CD4-positive, alpha-beta T cell treated with Interleukin-17A for 1 hour (primary cell): ENCODE data around the gene RNF8.
"Not testable (repeated sequence)": the region's sequence is repeated elsewhere in the genome, so short reads cannot be mapped to it uniquely, and the experiment has no call there.

Source experiments
- DNase-seq: peaks from one replicate; pipeline ENCODE4 v3.0.0-alpha.2; 2020

The RNF8 gene

DNA sequence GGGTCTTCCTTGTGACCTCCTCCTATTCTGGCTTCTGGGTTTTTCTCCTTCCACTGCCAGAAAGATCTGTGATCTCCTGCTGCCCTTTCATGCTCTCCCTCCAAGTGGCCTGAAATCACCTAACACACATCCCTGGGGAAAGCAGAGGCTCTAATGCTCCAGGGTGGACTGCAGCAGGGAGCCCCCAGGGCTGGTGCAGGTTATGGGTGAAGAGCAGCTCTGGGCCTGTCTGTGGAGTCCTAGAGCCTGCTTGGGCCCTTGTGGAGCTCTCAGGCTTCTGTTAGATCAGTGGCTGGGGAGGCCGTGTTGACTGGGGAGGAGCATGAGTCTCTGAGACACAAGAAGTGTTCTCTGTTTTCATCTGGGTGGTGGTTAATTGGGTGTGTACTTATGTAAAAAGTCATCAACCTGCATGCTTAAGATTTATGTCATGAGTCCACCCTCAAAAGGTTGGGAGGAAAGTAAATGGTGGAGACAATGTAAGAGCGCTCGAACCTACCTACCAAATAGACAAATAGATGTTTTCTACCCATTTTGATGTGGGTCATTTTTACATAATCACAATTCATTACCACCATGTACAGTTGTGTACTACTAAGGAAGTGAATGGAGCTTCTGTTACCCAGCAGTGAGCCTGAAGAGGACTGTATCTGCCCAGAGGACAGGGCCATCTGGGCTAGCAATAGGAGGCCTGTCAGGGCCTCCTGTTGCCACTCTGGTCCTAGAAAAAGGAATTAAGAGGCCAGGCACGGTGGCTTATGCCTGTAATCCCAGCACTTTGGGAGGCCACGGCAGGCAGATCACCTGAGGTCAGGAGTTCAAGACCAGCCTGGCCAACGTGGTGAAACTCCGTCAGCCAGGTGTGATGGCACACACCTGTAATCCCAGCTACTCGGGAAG is 32.0 kb upstream of the RNF8 start:
- DNase-seq, result no peak

DNA sequence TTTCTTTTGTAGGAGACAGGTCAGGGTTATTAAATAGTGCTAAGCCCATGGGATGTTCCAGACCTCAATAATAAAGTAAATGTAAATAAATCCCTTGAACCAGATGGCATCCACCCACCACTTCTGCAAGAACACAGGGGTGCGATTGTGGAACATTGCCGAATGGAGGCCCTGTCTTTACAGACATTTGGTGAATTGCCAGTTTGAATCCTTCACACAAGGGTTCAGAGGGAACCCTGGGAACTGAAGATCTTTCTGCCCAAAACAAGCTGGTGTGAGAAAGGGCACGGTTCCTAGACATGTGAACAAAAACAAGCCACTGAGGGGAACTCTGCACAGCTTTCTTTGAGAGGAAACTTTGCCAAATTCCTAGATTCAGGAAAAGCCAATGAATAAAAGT is 30.2 kb upstream of the RNF8 start:
- DNase-seq, result no peak

DNA sequence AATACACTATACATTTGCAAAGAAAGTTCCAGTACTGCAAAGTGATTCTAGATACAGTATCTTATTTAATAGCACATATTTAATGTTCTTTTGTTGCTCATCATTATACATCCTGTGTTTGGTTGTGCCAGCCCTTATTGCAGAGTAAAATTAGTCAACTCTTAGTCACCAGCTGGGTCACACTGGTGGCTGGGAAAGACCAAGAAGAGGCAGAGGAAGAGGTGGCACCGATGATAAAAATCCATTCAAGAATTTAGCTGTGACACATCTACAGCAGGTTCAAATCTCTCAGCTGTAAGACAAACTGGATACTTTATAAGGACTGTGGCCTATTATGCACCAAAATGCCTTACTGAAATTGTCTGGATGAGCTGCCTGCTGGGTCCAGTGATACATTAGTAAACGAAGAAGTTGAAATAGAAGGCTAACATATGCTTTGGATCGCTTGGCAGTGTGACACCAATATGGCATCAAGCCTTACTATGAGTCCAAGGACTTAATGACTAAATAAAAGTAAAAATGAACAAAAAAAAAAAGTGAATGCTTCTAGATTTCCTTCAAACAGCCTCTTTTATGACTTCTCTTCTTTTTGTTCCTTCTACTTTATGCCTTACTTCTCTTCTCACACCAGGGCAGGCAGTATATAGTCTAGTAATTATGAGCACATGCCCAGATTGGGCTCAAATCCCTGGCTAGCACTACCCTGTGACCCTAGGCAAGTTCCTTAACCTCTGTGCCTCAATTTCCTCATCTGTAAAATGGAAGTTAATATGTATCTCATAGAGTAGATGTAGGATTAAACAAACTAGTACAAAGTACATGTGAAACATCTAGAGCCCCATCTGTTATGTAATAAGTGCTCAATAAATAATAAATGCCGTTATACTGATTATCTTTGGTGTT is 29.4 kb upstream of the RNF8 start:
- no peak for DNase-seq

DNA sequence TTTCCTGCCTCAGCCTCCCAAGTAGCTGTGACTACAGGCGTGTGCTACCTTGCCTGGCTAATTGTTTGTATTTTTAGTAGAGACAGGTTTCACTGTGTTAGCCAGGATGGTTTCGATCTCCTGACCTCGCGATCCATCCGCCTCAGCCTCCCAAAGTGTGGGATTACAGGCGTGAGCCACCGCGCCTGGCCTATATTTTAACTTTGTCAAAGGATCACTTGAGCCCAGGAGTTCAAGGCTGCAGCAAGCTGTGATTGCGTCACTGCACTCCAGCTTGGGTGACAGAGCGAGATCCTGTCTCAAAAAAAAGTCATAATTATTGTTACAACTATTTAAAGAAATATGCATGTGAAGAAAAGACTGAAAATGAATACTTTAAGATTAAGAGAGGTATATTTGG is 23.4 kb upstream of the RNF8 start:
- DNase-seq, result not testable (repeated sequence)

DNA sequence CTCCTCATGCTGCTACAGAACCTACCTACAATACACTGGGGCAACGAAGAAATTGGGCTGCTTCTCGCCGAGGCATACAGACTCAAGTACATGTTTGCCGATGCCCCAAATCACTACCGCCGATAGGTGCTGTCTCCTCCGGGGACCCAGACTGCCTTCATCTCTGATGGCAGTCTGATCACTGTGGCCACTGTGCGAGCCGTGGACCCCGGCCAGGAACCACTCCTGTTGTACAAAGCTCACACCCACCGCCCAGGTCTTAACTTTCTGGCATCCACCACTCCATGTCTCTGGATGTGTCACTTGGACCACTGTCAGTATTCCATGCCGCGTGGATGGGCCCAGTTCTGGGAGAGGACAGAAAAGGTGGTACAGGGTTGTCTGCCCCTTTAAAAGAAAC is 22.7 kb upstream of the RNF8 start:
- DNase-seq, result no peak

DNA sequence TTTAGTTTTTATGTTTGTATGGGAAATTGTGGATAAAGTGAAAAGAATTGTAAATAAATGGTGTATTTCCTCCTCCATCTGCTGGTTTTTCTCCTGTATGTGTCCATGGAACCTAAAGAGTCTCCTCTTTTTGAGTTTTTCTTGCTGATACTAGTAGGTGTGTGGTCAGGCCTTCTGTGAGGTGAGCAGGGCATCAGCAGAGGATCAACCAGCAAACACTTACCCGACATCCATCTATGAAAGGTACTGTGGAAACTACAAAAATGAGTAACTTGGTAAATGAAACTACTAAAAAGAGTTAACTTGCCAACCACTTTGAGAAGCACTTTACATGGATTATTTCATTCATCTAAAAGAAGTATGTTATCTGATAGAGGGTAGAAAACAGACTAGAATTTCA is 20.9 kb upstream of the RNF8 start:
- DNase-seq, result no peak

DNA sequence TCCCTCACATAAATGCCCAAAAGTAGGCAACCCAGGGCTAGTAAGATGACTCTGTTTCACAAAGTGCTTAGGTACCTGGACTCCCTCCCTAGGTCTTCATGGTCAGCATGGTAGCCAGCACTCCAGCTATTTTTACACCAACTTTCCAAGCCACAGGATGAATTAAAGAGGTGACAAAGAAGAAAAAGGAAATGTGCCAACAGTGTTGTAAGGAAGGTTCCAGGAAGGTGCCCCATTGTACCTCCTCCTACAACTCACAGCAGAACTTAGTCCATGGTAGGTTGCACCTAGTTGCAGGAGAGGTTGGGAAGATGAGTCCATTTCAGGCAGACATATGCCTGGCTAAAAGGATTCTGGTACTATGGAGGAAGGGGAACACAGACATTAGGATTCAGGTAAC is 19.7 kb upstream of the RNF8 start:
- DNase-seq, result no peak

DNA sequence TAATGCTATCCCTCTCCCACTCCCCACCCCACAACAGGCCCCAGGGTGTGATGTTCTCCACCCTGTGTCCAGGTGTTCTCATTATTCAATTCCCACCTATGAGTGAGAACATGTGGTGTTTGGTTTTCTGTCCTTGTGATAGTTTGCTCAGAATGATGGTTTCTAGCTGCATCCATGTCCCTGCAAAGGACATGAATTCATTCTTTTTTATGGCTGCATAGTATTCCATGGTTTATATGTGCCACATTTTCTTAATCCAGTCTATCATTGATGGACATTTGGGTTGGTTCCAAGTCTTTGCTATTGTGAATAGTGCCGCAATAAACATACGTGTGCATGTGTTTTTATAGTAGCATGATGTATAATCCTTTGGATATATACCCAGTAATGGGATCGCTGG is 15.5 kb upstream of the RNF8 start:
- not testable (repeated sequence) for DNase-seq

DNA sequence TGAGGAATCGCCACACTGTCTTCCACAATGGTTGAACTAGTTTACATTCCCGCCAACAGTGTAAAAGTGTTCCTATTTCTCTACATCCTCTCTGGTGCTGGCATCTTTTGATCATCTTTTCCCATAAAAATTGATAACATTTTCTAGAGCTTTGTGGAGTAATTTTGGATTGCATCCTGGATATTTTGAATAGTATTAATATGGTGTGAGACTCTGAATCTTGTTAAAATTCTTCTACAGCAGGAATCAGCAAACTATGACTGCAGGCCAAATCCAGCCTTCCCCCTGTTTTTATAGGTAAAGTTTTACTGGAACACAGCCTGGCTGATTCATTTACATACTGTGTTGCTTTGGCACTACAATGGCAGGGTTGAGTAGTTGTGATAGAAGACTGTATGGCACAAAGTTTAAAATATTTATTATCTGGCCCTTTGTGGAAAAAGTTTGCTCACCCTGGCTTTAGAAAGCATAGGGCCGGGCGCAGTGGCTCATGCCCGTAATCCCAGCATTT is 15.0 kb upstream of the RNF8 start:
- no peak for DNase-seq

DNA sequence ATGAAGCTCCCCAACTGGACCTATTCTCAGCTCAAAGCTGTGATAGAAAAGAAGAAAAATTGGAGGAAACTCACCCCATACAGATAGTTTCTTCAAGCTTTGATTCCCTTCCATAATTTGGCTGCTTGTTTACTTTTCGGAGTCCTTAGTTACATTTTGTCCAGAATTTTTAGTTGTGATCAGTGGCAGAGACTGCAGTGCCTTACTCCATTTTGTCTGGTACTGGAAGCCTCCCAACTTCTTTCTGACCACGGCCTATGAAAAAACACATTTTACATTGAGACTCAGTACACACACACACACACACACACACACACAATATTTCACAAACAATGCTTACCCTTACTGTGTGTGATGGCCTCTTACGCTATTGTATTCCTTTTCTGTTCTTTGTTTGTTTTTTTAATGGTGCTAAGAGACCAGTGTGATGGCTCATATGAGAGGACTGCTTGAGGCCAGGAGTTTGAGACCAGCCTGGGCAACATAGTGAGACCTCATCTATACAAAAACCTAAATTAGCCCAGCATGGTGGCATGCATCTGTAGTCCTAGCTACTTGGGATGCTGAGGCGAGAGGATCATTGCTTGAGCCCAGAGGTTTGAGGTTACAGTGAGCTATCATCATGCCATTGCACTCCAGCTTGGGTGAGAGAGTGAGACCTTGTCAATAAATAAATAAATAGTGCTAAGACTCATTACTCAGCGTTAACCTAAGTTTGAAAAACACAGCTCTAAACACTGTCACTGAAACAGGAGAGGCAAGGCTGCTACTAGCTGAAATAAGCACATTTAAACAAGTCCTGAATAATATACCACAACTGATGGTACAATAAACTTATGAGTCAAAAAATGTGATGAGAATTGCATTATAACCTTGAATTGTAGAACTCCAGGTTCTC is 13.8 kb upstream of the RNF8 start:
- no peak for DNase-seq

DNA sequence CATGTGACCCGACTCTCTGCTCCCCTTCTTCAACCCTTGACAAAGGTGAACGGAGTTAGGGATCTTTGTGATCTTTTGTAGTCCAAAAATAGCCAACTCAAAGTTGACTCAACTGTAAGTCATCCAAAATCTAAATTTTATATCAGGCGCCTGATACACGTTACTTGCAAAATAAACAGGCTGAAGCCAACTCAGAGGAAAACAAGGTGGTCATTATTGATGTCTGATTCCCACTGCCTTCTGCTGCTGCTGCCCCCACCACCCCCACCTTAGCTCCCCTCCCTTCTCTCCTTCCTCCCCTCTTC is 13.2 kb upstream of the RNF8 start:
- no peak for DNase-seq

DNA sequence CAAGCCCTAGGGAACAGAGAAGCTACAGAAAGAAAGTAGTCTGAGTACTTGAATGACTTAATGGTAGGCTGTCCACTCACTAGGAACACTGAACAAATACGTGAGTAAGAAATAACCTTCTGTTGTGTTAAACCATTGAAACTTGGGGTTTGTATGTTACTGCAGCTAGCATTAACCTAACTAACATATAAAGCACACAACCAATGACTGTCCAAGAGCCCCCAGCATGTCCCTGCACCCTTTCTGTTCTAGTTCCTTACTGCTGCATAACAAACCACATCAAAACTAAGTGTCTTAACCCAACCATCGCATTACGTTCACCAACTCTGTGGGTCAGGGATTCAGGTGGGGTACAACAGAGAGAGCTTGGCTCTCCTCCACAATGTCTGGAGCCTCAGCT is 10.5 kb upstream of the RNF8 start:
- no peak for DNase-seq

DNA sequence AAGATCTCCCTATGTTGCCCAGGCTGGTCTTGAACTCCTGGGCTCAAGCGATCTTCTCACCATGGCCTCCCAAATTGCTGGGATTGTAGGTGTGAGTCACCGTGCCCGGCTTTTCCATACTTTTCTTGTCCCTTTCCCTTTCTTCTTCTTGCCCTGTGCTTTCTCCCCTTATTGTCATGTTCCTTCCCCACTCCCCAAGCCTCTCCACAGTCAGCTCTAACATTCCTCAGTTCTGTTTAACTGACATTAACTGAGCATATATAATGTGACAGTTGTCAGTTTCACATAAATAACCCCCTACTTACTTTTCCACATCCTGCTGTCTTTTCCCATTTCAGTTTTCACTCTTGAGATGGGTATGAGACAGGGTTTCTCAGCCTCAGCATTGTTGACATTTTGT is 9.5 kb upstream of the RNF8 start:
- DNase-seq, result no peak

DNA sequence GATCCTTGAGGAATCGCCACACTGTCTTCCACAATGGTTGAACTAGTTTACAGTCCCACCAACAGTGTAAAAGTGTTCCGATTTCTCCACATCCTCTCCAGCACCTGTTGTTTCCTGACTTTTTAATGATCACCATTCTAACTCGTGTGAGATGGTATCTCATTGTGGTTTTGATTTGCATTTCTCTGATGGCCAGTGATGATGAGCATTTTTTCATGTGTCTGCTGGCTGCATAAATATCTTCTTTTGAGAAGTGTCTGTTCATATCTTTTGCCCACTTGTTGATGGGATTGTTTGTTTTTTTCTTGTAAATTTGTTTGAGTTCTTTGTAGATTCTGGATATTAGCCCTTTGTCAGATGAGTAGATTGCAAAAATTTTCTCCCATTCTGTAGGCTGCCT is 8.0 kb upstream of the RNF8 start:
- not testable (repeated sequence) for DNase-seq

DNA sequence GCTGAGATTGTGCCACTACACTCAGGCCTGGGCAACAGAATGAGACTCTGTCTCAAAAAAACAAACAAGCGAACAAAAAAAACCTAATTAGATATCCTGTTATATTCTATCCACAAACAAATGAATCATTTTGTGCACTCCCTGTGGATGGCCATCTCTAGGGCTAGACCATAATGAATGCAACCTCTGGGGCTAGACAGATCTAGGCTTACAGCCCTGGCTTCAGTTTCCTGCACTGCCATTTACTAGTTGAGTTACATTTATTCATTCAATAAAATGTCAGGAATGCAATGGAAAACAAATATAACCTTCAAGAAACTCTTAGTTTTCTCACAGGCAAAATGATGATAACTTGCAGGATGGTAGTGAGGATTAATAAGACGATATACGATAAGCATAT is 6.6 kb upstream of the RNF8 start:
- DNase-seq, result no peak

DNA sequence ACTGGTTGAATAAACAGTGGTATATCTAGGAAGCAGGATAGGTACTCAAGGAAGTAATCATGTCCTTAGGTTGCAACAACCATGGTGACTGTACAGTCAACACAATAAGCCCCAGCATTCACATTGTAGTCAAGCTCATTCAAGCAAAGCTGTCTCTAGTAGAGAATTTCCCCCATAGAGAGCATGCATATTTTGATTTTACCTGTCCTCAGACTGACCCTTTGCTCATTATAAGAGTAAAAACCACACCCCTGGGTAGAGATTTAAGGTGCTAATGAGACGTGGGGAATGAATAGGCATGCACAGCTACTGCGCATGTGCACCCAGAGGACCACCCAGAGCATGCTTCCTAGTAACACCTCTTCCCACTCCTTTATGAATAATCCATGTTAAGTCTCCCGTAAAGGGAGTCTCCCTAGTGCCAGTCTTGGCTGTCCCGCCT is 6.1 kb upstream of the RNF8 start:
- DNase-seq, result no peak

DNA sequence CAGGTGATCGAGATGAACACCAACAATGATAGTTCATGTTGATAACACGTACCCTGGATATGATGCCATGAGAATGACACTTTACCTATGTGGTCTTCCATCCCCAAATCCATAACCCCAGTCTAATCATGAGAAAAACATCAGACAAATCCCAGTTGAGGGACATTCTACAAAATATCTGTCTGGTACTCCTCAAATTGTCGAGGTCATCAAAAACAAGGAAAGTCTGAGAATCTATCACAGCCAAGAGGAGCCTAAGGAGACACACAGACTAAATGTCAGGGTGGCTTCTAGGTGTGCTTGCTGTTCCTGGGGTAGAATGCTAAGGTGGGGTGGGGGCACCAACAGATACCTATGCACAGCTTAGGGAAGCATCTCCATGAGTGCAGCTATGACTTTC is 2.8 kb upstream of the RNF8 start:
- DNase-seq, result no peak

DNA sequence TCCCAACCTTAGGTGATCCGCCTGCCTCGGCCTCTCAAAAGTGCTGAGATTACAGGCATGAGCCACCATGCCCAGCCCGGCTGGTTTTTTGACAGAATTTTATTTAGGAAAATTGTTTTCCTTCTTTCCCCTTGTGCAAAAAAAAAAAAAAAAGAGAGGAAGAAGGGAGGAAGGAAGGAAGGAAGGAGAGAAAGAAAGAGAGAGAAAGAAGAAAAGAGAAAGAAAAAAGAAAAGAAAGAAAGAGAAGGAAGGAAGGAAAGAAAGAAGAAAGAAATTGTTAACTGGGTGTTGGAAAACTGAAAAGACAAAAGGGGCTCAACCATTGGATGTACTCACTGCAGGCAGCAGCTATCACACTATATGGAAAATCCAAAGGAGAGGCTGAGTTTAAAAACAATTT is 1.4 kb upstream of the RNF8 start:
- DNase-seq, result no peak

DNA sequence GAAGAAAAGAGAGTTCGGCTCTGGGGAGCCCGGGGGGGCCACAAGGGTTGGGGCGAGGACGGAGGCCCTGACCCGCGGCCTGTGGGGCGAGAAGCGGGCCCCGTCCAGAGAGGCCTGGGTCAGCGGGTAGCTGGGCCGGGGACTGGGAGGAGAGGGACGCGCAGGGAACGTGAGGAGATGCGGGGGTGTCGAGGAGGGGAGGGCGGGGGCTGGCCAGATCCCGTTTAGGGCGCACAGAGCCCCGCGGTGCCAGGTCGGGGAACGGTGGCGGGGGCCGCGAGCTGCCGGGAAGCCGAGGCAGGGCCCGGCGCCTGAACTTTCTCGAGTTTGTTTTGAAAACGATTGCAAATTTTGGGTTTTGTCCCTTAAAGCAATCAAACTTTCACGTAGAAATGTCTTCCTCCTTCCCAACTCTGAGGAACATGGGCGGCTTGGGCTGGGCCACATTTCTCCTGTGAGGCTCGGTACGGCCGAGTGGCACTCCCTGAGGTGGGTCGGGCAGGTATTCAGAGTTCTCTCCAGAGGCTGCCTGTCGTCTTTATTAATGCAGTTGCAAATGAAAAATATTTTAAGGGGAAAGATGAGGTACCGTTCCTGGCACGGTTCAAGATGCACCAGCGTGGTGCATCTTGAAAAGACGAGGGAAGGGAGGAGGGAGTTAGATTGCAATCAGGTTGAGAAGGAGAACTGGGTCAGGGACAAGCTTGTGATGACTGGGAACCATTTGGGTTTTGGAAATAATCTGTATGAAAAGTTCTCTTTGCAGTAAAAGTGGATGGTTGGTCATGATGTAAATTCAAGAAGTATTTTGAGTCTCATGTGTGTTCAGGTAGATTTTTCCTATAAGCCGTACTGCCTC is 972 bp downstream of the RNF8 start:
- no peak for DNase-seq

DNA sequence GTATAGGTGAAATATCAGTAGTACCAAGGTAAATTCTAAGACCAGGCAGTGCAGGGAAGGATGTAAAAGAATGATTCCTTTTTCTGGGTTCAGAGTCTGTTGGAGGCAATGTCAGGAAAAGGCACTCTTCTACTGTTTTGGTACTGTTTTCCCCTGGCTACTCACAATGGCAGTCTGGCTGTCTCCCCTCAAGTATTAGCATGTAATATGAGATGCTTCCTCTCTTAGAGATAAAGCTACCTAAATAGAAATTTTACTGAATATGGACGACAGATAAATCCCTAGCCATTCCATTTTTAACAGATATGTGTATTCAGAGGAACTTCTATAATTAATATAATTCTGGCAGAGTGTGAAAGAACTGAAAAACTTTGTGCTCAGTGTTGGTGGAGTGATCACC is 3.5 kb downstream of the RNF8 start:
- DNase-seq, result no peak

DNA sequence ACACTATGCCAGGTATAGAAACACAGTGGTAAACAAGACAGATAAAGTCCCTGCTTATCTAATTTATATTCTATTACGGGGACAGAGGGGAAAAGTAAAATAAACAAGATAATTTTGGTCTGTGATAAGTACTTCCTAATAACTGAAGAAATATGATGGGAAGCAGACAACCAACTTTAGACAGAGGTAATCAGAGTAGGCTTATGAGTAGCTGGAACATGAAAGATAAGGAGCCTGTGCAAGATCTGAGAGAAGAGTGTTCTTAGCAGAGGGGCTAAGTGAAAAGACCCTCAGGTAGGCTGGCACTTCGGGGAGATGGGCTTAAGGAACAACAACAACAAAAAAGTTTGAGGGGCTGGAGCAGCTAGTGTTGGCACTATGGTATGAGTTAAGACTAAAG is 4.1 kb downstream of the RNF8 start:
- no peak for DNase-seq

DNA sequence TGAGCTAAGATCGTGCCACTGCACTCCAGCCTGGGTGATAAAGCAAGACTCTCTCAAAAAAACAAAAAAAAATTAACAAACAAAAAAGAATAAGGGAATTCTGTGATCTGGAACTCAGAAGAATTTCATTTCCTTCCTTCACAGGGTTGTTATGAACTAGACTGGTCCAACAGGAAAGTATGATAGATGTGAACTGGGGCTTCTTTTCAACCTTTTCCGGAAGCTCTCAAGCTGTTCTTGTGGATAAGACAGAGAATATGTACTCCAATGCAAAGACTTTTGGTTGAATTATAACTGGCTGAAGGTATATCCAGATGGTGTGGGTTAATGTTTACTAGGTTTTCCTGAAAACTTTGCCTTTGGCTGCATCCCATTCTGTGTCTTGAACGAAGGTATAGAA is 5.3 kb downstream of the RNF8 start:
- no peak for DNase-seq
